ENCODE results near the gene ZSCAN31. TPM values are rescaled to one million over a fixed set of nuclear protein-coding genes. Genes with fewer than 3 reads are reported as not detected.

Gene ZSCAN31
- total and polyA plus RNA-seq, 9 of the 15 experiments (the other 6 are each of a cell fraction or from before 2014, with no cell fraction given): 3.9 to 12.1 (median 7.0) TPM

DNA sequence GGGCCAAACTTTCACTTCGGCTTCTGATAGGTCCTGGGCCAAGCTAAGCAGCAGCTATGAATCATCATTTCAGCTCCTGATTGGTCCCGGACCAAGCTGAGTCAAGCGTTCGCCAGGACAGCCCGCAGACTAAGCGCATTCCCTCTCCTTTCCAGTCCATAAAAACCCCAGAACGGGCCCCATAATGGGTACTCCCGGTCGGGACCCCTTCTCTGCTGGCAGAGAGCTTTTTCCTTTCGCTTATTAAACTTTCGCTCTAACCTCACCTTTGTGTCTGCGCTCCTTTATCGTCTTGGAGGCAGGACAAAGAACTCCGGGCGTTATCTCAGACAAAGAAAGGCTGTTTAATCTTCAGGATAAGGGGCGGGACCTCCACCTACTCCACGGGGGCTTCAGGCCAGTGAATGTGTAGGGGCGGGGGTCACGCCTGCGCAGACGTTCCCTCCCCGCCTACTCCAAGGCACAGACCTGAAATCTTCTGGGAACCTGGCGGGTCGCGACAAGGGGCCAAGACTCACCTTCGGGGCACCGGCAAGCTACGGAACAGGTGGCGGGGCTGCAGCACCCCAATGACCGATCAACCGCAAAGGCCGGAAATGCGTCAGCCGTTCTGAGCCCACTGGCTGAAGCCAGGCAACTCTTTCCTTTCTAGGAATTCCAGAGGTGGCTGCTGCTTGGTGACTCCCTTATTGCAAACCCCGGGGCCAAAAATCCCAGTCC, at the start of gene ZSCAN31 (continued):
- TF ChIP-seq ZNF41 (CRISPR knock-in tag; conservative IDR thresholded peaks at IDR 0.05) (0 out of 2 replicates have a peak, but pooled peaks have one; percentile 13), MEF2A (IDR thresholded peaks at IDR 0.05; ENCODE audit: control insufficient read depth, low read depth, low read length) (0 out of 2 replicates have a peak, but pooled peaks have one; percentile 14), GABPA (tag; conservative IDR thresholded peaks at IDR 0.05; ENCODE audit: low read depth) (peak; percentile 91), KDM4B (IDR thresholded peaks at IDR 0.05; ENCODE audit: borderline replicate concordance in 2 of 2, low read depth in 1 of 2) (peak in 1 of 2 experiments; percentile 82; a peak in 2 of 4 replicates), SAP30 (IDR thresholded peaks at IDR 0.05; ENCODE audit: borderline replicate concordance, insufficient read depth, low read depth, low read length, poor library complexity, severe bottlenecking) (no peak), FUS (optimal IDR thresholded peaks at IDR 0.05; ENCODE audit: low read depth, low read length) (no peak), JUND (IDR thresholded peaks at IDR 0.05; ENCODE audit: borderline replicate concordance, low read depth, low read length) (peak; percentile 95), JUND (tag; IDR thresholded peaks at IDR 0.05; ENCODE audit: borderline replicate concordance, low read depth, low read length) (peak; percentile 96), TGIF2 (CRISPR knock-in tag; IDR thresholded peaks at IDR 0.05) (peak; percentile 78; the same call in 1 of the 2 replicates), HCFC1 (IDR thresholded peaks at IDR 0.05; ENCODE audit: low read depth, low read length) (peak; percentile 19; the same call in 1 of the 2 replicates), ZNF707 (CRISPR knock-in tag; conservative IDR thresholded peaks at IDR 0.05) (0 out of 2 replicates have a peak, but pooled peaks have one; percentile 15), CTBP1 (IDR thresholded peaks at IDR 0.05; ENCODE audit: borderline replicate concordance) (peak; percentile 62), TCF7L2 (IDR thresholded peaks at IDR 0.05; ENCODE audit: low read depth, low read length) (no peak), RFX1 (IDR thresholded peaks at IDR 0.05) (no peak), ERF (CRISPR knock-in tag; IDR thresholded peaks at IDR 0.05) (peak; percentile 24)
- TF ChIP-seq, protein P1, sequence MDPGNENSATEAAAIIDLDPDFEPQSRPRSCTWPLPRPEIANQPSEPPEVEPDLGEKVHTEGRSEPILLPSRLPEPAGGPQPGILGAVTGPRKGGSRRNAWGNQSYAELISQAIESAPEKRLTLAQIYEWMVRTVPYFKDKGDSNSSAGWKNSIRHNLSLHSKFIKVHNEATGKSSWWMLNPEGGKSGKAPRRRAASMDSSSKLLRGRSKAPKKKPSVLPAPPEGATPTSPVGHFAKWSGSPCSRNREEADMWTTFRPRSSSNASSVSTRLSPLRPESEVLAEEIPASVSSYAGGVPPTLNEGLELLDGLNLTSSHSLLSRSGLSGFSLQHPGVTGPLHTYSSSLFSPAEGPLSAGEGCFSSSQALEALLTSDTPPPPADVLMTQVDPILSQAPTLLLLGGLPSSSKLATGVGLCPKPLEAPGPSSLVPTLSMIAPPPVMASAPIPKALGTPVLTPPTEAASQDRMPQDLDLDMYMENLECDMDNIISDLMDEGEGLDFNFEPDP (CRISPR knock-in tag; IDR thresholded peaks at IDR 0.05): no peak
- TF ChIP-seq, protein P2, sequence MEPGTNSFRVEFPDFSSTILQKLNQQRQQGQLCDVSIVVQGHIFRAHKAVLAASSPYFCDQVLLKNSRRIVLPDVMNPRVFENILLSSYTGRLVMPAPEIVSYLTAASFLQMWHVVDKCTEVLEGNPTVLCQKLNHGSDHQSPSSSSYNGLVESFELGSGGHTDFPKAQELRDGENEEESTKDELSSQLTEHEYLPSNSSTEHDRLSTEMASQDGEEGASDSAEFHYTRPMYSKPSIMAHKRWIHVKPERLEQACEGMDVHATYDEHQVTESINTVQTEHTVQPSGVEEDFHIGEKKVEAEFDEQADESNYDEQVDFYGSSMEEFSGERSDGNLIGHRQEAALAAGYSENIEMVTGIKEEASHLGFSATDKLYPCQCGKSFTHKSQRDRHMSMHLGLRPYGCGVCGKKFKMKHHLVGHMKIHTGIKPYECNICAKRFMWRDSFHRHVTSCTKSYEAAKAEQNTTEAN (CRISPR knock-in tag; IDR thresholded peaks at IDR 0.05): 0 out of 2 replicates have a peak, but pooled peaks have one; percentile 75
- TF ChIP-seq, protein P3, sequence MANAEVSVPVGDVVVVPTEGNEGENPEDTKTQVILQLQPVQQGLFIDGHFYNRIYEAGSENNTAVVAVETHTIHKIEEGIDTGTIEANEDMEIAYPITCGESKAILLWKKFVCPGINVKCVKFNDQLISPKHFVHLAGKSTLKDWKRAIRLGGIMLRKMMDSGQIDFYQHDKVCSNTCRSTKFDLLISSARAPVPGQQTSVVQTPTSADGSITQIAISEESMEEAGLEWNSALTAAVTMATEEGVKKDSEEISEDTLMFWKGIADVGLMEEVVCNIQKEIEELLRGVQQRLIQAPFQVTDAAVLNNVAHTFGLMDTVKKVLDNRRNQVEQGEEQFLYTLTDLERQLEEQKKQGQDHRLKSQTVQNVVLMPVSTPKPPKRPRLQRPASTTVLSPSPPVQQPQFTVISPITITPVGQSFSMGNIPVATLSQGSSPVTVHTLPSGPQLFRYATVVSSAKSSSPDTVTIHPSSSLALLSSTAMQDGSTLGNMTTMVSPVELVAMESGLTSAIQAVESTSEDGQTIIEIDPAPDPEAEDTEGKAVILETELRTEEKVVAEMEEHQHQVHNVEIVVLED (CRISPR knock-in tag; IDR thresholded peaks at IDR 0.05): 0 out of 2 replicates have a peak, but pooled peaks have one; percentile 9

Measured in K562 (cell line).